Measurements from ENCODE around the gene ATP2C2.

DNA sequence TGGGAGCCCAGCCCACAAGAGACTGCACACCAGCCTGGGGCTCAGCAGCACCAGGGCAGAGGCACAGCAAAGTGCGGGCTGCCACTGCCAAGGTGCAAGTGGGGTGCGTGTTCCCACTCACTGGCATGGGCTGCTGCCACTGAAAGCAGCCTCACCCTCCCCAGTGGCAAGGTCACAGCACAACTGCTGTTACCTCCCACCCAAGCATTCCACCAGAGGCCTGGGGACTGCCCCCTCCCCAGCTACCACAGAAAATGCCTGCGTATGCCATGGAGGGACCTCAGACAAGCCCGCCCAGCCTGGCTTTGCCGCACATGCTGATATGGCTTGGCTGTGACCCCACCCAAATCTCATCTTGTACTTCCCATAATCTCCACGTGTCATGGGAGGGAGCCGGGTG lies 103.0 kb downstream of the ATP2C2 start:
- TF ChIP-seq, protein P1, sequence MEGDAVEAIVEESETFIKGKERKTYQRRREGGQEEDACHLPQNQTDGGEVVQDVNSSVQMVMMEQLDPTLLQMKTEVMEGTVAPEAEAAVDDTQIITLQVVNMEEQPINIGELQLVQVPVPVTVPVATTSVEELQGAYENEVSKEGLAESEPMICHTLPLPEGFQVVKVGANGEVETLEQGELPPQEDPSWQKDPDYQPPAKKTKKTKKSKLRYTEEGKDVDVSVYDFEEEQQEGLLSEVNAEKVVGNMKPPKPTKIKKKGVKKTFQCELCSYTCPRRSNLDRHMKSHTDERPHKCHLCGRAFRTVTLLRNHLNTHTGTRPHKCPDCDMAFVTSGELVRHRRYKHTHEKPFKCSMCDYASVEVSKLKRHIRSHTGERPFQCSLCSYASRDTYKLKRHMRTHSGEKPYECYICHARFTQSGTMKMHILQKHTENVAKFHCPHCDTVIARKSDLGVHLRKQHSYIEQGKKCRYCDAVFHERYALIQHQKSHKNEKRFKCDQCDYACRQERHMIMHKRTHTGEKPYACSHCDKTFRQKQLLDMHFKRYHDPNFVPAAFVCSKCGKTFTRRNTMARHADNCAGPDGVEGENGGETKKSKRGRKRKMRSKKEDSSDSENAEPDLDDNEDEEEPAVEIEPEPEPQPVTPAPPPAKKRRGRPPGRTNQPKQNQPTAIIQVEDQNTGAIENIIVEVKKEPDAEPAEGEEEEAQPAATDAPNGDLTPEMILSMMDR (conservative IDR thresholded peaks at IDR 0.05; ENCODE audit: low read depth, low read length): no peak
- TF ChIP-seq EZH2 (IDR thresholded peaks at IDR 0.05; ENCODE audit: low read length, unreplicated experiment): no peak
- TF ChIP-seq EZH2phosphoT487 (IDR thresholded peaks at IDR 0.05; ENCODE audit: borderline replicate concordance, low read length): no peak
